ENCODE data around the gene COLGALT1.

The COLGALT1 gene

DNA sequence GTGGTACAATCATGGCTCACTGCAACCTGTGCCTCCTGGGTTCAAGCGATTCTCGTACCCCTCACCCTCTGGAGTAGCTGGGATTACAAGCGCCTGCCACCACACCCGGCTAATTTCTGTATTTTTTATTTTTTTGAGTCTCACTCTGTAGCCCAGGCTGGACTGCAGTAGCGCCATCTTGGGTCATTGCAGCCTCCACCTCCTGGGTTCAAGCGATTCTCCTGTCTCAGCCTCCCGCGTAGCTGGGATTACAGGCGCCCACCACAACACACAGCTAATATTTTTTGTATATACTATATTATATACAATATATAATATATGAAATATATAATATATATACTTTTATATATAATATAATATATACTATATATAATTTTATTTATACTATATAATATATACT, 52.5 kb downstream of the COLGALT1 start:
- Histone ChIP-seq H3K27ac (ENCODE audit: low read depth, low read length) (no peak overlapping the region), H2AFZ (ENCODE audit: low read length, unreplicated experiment) (no peak overlapping the region), H3K79me2 (ENCODE audit: control insufficient read depth, insufficient read depth, low read length, unreplicated experiment) (no peaks in the 10 kb centered on the region), H3K27me3 (ENCODE audit: insufficient read depth, low read length) (0 out of 2 replicates have a peak, but pooled peaks cover 3% of the 10 kb centered on the region), H3K4me1 (ENCODE audit: control insufficient read depth, insufficient read depth, low read length, unreplicated experiment) (no peaks in the 10 kb centered on the region), H3K36me3 (ENCODE audit: insufficient read depth, low read length) (no peaks in the 10 kb centered on the region), H3K4me3 (ENCODE audit: low read depth, low read length) (no peak overlapping the region)

DNA sequence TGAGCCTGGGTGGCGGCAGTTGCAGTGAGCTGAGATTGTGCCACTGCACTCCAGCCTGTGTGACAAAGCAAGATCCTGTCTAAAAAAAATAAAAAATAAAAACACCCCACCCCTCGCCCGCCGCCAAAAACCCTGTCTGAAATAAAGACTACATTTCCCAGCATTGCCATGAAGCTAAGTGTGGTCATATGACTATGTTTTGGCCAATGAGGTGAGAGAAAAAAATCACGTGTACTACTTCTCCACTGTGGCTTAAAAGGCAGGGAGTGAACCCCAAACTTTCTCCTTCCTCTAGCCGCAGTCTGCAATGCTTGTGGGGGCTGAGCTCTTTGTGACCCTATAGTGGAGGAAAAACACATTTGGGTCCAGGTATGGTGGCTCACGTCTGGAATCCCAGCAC, 54.9 kb downstream of the COLGALT1 start:
- no peaks in the 10 kb centered on the region for H3K4me1 ChIP-seq (ENCODE audit: control insufficient read depth, insufficient read depth, low read length, unreplicated experiment)
- no peak overlapping the region for H3K4me3 ChIP-seq (ENCODE audit: low read depth, low read length)
- H2AFZ ChIP-seq (ENCODE audit: low read length, unreplicated experiment) = no peak overlapping the region
- H3K27ac ChIP-seq (ENCODE audit: low read depth, low read length) = no peak overlapping the region
- no peaks in the 10 kb centered on the region for H3K27me3 ChIP-seq (ENCODE audit: insufficient read depth, low read length)
- no peaks in the 10 kb centered on the region for H3K79me2 ChIP-seq (ENCODE audit: control insufficient read depth, insufficient read depth, low read length, unreplicated experiment)
- no peaks in the 10 kb centered on the region for H3K36me3 ChIP-seq (ENCODE audit: insufficient read depth, low read length)

DNA sequence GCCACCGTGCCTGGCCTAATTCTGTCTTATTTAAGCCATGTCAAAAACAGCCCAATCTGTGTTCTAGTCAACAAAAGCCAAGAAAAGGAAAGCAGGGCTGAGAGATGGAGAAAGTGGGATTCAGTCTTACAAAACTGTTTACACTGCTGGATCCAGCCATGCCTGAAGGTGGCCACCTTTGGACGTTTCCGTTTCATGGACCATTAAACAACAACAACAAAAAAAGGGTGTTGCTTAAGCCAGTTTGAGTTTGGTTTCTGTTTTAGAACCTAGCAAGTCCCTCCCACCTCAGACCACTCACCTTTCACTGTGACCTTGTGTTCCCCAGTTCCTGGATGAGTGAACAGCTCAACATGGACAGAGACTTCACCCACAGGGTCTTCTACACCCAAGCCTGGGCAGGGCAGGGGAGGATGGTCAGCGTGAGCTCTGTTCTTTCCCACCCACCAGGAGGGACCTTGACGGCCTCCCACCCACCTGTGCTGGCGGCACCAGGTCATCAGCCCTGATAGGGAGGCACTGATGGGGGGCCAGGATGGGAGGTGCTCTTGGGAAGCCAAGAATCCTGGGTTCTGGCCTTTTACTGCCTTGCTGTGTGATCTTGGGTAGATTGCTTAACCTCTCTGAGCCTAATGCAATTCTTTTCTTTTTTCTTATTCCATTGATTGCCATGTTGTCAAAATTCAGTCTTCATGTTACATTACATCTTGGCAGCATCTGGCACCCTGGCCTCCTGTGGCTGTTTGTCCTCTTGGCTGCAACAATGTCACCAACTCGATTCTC, 56.2 kb downstream of the COLGALT1 start:
- no peaks in the 10 kb centered on the region for H3K79me2 ChIP-seq (ENCODE audit: control insufficient read depth, insufficient read depth, low read length, unreplicated experiment)
- H2AFZ ChIP-seq (ENCODE audit: low read length, unreplicated experiment) = no peak overlapping the region
- H3K27me3 ChIP-seq (ENCODE audit: insufficient read depth, low read length) = no peaks in the 10 kb centered on the region
- H3K4me3 ChIP-seq (ENCODE audit: low read depth, low read length) = no peak overlapping the region
- H3K27ac ChIP-seq (ENCODE audit: low read depth, low read length) = no peak overlapping the region
- no peaks in the 10 kb centered on the region for H3K36me3 ChIP-seq (ENCODE audit: insufficient read depth, low read length)
- no peaks in the 10 kb centered on the region for H3K4me1 ChIP-seq (ENCODE audit: control insufficient read depth, insufficient read depth, low read length, unreplicated experiment)

DNA sequence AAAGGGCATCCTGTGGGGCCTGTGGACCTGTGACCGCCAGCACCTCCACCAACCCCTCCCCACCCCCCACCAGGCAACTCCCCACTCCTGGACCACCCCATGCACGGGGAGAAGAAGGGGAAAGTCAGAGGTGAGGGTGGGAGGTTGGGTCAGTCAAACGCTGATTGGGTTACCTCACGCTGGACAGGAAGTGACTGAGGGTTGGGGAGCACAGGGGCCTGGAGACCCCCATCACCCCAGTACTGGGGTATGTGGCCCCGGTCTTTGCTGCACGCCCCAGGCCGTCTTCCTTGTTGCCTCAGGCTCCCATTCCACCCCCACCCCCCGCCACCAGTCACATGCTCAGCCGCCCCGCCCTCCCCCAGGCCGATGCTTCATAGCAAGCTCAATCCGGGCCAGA, 59.0 kb downstream of the COLGALT1 start:
- Histone ChIP-seq H2AFZ (ENCODE audit: low read length, unreplicated experiment) (no peak overlapping the region), H3K27me3 (ENCODE audit: insufficient read depth, low read length) (no peaks in the 10 kb centered on the region), H3K27ac (ENCODE audit: low read depth, low read length) (no peak overlapping the region), H3K4me1 (ENCODE audit: control insufficient read depth, insufficient read depth, low read length, unreplicated experiment) (no peaks in the 10 kb centered on the region), H3K4me3 (ENCODE audit: low read depth, low read length) (no peak overlapping the region), H3K79me2 (ENCODE audit: control insufficient read depth, insufficient read depth, low read length, unreplicated experiment) (no peaks in the 10 kb centered on the region), H3K36me3 (ENCODE audit: insufficient read depth, low read length) (no peaks in the 10 kb centered on the region)

DNA sequence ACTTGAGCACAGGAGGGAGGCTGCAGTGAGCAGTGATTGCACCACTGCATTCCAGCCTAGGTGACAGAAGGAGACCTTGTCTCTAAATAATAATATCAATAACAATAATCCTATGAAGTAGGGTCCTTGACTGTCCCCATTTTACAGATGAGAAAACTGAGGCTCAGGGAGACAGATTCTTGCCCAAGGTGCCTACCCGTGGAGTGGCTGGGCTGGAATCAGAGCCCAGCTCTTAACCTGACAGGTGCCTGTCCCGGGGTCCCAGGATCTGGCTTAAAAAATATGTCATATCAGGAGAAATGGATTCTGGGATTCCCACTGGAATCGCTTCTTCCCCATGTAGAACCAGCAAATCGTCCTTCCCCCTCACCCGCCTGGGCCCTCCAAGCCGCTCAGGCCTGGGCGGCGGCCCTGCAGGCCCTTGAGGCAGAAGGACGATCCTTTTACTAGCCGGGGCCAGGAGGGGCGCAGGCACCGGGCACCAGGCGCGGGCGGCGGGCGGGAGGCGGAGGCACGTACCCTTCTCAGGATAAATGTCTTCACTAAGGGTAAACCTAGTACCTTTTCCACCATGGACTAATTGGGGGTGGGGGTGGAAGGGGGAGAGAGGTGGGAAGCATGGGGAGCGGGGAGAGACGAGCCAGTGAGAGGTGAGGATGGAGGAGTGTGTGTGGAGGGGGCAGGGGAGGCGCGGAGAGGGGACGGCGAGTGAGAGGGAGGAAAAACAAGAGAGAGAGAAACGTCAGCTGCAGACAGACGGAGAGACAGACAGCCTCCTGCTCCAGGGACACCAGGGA, 60.6 kb downstream of the COLGALT1 start:
- Histone ChIP-seq H3K27me3 (ENCODE audit: insufficient read depth, low read length) (no peaks in the 10 kb centered on the region), H3K79me2 (ENCODE audit: control insufficient read depth, insufficient read depth, low read length, unreplicated experiment) (no peaks in the 10 kb centered on the region), H3K27ac (ENCODE audit: low read depth, low read length) (no peak overlapping the region), H3K36me3 (ENCODE audit: insufficient read depth, low read length) (no peaks in the 10 kb centered on the region), H2AFZ (ENCODE audit: low read length, unreplicated experiment) (no peak overlapping the region), H3K4me3 (ENCODE audit: low read depth, low read length) (peak overlapping the region; percentile 65), H3K4me1 (ENCODE audit: control insufficient read depth, insufficient read depth, low read length, unreplicated experiment) (no peaks in the 10 kb centered on the region)

DNA sequence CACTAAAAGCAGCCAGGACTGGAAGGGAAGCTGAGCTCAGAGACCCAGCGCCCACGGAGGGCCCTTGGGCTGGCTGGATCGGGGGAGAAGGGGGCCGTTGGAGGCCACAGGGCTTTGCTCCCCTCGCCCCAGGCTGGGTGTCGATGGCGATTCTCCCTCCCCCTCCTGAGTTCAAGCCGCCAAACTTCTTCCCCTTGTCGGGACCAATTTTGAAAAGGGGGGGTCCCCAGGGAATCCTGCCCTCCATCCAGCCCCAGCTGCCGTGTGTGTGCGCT, 61.2 kb downstream of the COLGALT1 start:
- peak overlapping the region; percentile 65 for H3K4me3 ChIP-seq (ENCODE audit: low read depth, low read length)
- H3K36me3 ChIP-seq (ENCODE audit: insufficient read depth, low read length) = no peaks in the 10 kb centered on the region
- H3K79me2 ChIP-seq (ENCODE audit: control insufficient read depth, insufficient read depth, low read length, unreplicated experiment) = no peaks in the 10 kb centered on the region
- no peak overlapping the region for H2AFZ ChIP-seq (ENCODE audit: low read length, unreplicated experiment)
- H3K4me1 ChIP-seq (ENCODE audit: control insufficient read depth, insufficient read depth, low read length, unreplicated experiment) = no peaks in the 10 kb centered on the region
- no peaks in the 10 kb centered on the region for H3K27me3 ChIP-seq (ENCODE audit: insufficient read depth, low read length)
- no peak overlapping the region for H3K27ac ChIP-seq (ENCODE audit: low read depth, low read length)

DNA sequence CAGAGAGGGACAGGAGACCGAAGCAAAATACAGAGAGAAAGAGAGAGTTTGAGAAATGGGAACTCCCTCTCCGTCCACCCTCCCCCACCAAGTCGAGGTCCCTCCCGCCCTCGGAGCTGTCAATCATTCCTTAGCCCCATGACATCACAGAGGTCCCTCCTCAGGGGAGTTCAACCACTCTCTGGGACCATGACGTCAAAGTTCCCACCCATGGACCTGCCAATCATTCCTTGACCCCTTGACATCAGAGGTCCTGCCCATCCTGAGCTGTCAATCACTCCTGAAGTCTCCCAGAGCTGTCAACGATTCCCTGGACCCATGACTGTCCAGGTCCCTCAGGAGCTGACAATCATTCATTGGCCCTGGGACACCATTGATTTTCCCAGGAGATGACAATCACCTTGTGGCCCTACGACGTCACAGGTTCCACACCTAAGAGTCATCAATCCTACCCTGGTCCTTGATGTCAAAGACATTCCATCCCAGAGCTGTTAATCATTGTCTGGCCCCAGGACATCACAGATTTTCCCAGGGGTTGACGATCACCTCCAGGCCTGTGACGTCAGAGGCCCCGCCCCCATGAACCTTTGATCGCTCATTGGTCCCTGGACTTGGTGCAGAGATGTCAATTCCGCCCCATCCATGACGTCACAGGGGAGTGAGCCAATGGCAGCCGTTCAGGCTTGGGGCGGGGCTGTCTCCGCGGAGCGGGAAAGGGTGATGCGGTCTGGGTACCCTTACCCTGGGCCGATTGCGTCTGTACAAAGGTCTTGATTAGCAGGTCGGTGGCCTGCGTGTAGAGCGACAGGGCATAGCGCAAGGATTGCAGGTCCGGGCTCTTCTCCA, 61.7 kb downstream of the COLGALT1 start:
- no peak overlapping the region for H3K27ac ChIP-seq (ENCODE audit: low read depth, low read length)
- H3K36me3 ChIP-seq (ENCODE audit: insufficient read depth, low read length) = no peaks in the 10 kb centered on the region
- H3K4me1 ChIP-seq (ENCODE audit: control insufficient read depth, insufficient read depth, low read length, unreplicated experiment) = no peaks in the 10 kb centered on the region
- H3K27me3 ChIP-seq (ENCODE audit: insufficient read depth, low read length) = no peaks in the 10 kb centered on the region
- H3K4me3 ChIP-seq (ENCODE audit: low read depth, low read length) = peak overlapping the region; percentile 65
- no peaks in the 10 kb centered on the region for H3K79me2 ChIP-seq (ENCODE audit: control insufficient read depth, insufficient read depth, low read length, unreplicated experiment)
- no peak overlapping the region for H2AFZ ChIP-seq (ENCODE audit: low read length, unreplicated experiment)

DNA sequence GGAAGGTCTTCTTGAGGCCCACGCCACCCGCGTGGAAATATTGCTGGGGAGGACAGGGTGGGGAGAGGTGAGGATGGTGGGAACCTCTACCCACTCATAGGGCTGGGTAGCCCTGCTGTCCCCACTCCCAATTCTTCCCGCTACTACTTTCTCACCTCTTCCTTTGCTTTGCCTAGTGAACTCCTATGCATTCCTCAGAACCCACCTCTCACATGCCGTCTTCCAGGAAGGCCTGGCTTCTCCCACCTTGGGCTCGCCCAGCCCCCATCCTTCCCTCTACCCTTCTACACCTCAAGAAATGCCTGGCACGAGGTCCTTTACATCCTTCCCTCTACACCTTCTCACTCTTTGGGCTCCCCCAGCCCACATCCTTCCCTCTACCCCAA, 62.4 kb downstream of the COLGALT1 start:
- Histone ChIP-seq H3K27me3 (ENCODE audit: insufficient read depth, low read length) (no peaks in the 10 kb centered on the region), H3K4me1 (ENCODE audit: control insufficient read depth, insufficient read depth, low read length, unreplicated experiment) (no peaks in the 10 kb centered on the region), H3K4me3 (ENCODE audit: low read depth, low read length) (no peak overlapping the region)

DNA sequence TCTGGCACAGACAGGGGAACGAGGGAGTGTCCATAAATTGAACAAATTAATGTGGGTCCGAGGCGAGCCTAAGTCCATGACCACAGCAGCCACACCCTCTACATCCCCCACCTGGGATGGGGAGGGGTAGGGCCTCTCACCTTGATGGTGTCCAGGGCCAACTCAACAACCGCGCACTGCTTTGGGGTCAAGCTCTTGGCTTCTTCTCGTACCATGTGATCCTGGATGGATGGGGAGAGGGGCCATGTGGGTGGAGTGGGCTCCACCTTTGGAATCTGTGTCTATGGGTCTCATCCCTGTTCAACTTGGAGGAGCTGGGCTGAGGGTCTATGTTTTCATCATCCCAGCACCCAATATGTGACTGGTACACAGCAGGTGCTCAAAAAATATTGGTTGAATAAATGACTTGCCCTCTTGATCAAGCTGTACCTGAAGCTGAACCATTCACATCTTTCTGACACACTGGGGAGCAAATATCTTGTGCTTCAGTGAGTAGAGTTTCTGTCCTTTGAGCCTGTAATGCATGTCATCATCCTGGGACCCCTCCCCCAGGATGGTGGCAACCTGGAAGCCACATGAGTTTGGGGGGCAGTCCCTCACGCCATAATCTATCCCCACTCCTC, 62.9 kb downstream of the COLGALT1 start:
- H3K36me3 ChIP-seq (ENCODE audit: insufficient read depth, low read length) = no peaks in the 10 kb centered on the region
- no peak overlapping the region for H3K27ac ChIP-seq (ENCODE audit: low read depth, low read length)
- no peaks in the 10 kb centered on the region for H3K27me3 ChIP-seq (ENCODE audit: insufficient read depth, low read length)
- H3K79me2 ChIP-seq (ENCODE audit: control insufficient read depth, insufficient read depth, low read length, unreplicated experiment) = no peaks in the 10 kb centered on the region
- no peak overlapping the region for H2AFZ ChIP-seq (ENCODE audit: low read length, unreplicated experiment)
- H3K4me3 ChIP-seq (ENCODE audit: low read depth, low read length) = no peak overlapping the region
- H3K4me1 ChIP-seq (ENCODE audit: control insufficient read depth, insufficient read depth, low read length, unreplicated experiment) = no peaks in the 10 kb centered on the region

More for the DNA sequence above, 62.4 kb downstream of the COLGALT1 start:
- Histone ChIP-seq H3K36me3 (ENCODE audit: insufficient read depth, low read length) (no peaks in the 10 kb centered on the region), H2AFZ (ENCODE audit: low read length, unreplicated experiment) (no peak overlapping the region), H3K79me2 (ENCODE audit: control insufficient read depth, insufficient read depth, low read length, unreplicated experiment) (no peaks in the 10 kb centered on the region), H3K27ac (ENCODE audit: low read depth, low read length) (no peak overlapping the region)

DNA sequence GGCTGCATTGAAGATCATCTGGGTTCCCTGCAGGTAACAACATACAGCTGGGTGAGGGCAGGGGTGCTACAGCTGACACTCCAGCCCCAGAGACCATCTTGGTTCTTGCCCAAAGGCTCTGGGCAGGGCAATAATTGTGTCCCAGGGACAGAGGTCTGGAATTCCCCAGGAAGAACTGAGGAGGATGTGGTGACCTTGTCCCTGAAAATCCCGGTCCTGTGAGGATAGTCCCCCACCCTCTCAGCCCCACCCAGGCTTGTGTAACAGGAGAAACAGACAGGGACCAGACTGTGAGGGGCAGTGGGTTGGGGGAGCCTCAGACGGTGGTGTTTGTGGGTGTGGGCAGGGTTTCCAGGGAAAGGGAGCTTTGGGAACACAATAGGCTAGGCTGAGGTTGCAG, 63.5 kb downstream of the COLGALT1 start:
- H3K4me1 ChIP-seq (ENCODE audit: control insufficient read depth, insufficient read depth, low read length, unreplicated experiment) = no peaks in the 10 kb centered on the region
- H3K4me3 ChIP-seq (ENCODE audit: low read depth, low read length) = no peak overlapping the region

More for the DNA sequence above, 63.5 kb downstream of the COLGALT1 start:
- no peak overlapping the region for H2AFZ ChIP-seq (ENCODE audit: low read length, unreplicated experiment)
- H3K27ac ChIP-seq (ENCODE audit: low read depth, low read length) = no peak overlapping the region
- H3K79me2 ChIP-seq (ENCODE audit: control insufficient read depth, insufficient read depth, low read length, unreplicated experiment) = no peaks in the 10 kb centered on the region
- H3K36me3 ChIP-seq (ENCODE audit: insufficient read depth, low read length) = no peaks in the 10 kb centered on the region
- H3K27me3 ChIP-seq (ENCODE audit: insufficient read depth, low read length) = no peaks in the 10 kb centered on the region
